Measurements from ENCODE around the gene PPP2R2B.

PPP2R2B gene

GRCh38 chr5:146544232-146544631, 334.3 kb downstream of the PPP2R2B start:
- DNase-seq (ENCODE audit: low read depth) = no peak
- no peak for TF ChIP-seq CTCF (conservative IDR thresholded peaks at IDR 0.05; ENCODE audit: low read depth, low read length)

GRCh38 chr5:146541958-146542849, 336.4 kb downstream of the PPP2R2B start:
- H3K4me3 ChIP-seq (ENCODE audit: low read depth, low read length) = no peak overlapping the region
- TF ChIP-seq CTCF (conservative IDR thresholded peaks at IDR 0.05; ENCODE audit: low read depth, low read length) = peak; percentile 95
- DNase-seq (ENCODE audit: low read depth) = peak; percentile 80

More at GRCh38 chr5:146544232-146544631, 334.3 kb downstream of the PPP2R2B start:
- H3K4me3 ChIP-seq (ENCODE audit: low read depth, low read length) = no peak overlapping the region

- TF ChIP-seq CTCF (conservative IDR thresholded peaks at IDR 0.05; ENCODE audit: low read depth, low read length) = no peak
- peak; percentile 23 for DNase-seq (ENCODE audit: low read depth)
- H3K4me3 ChIP-seq (ENCODE audit: low read depth, low read length) = no peak overlapping the region
Measured at GRCh38 chr5:146540414-146540813, 338.1 kb downstream of the PPP2R2B start.

- no peak for DNase-seq (ENCODE audit: low read depth)
- TF ChIP-seq CTCF (conservative IDR thresholded peaks at IDR 0.05; ENCODE audit: low read depth, low read length) = no peak
- H3K4me3 ChIP-seq (ENCODE audit: low read depth, low read length) = no peak overlapping the region
Measured at GRCh38 chr5:146539973-146540372, 338.6 kb downstream of the PPP2R2B start.

- no peak for TF ChIP-seq CTCF (conservative IDR thresholded peaks at IDR 0.05; ENCODE audit: low read depth, low read length)
- no peak for DNase-seq (ENCODE audit: low read depth)
Measured at GRCh38 chr5:146538432-146538831, 340.1 kb downstream of the PPP2R2B start.

GRCh38 chr5:146533882-146534281, 344.7 kb downstream of the PPP2R2B start:
- TF ChIP-seq CTCF (conservative IDR thresholded peaks at IDR 0.05; ENCODE audit: low read depth, low read length) = no peak
- H3K4me3 ChIP-seq (ENCODE audit: low read depth, low read length) = no peak overlapping the region
- DNase-seq (ENCODE audit: low read depth) = no peak

More at GRCh38 chr5:146538432-146538831, 340.1 kb downstream of the PPP2R2B start:
- no peak overlapping the region for H3K4me3 ChIP-seq (ENCODE audit: low read depth, low read length)
